Transverse colon (tissue), 4 donors: ENCODE data around the gene ZNF385D.

Experiments
- CTCF ChIP-seq, 5 experiments: fragments of 200-600 bp in 3 of 5; fragments of 450-650 bp in 2 of 5; sonication (generic) in 3 of 5; IDR thresholded peaks; 1 replicate in 2 of 5; 2 replicates in 3 of 5; pipeline ENCODE4 v1.5.1; 2016 to 2017; ENCODE audit warnings: antibody characterized with exemption in 5 of 5, inconsistent platforms in 3 of 5, mild to moderate bottlenecking in 2 of 5, moderate library complexity in 1 of 5
- EP300 ChIP-seq: sonication (generic); formaldehyde crosslinking; IDR thresholded peaks from one replicate; pipeline ENCODE4 v1.6.1; 2017; ENCODE audit warnings: antibody characterized with exemption, low read depth
- POLR2A ChIP-seq: fragments of 450-650 bp; IDR thresholded peaks from one replicate; pipeline ENCODE4 v1.6.1; 2016; ENCODE audit warnings: antibody characterized with exemption, mild to moderate bottlenecking, moderate library complexity
- POLR2AphosphoS5 ChIP-seq, 3 donors: sonication (generic); formaldehyde crosslinking; IDR thresholded peaks; one replicate each; pipeline ENCODE4 v1.6.1; 2016; ENCODE audit warnings: antibody characterized with exemption in 3 of 3

- no peak for TF ChIP-seq POLR2A
- no peak for TF ChIP-seq EP300
- TF ChIP-seq CTCF (IDR thresholded peaks at IDR 0.05), result no peak
- no peak for TF ChIP-seq POLR2AphosphoS5 (IDR thresholded peaks at IDR 0.05)
Measured at GRCh38 chr3:21534462-21534861, 216.5 kb downstream of the ZNF385D start.
